Activated naive CD4-positive, alpha-beta T cell treated with anti-CD3 and anti-CD28 coated beads, Interleukin-2, amount 50 U/mL, for 72 hours (primary cell): Measurements from ENCODE around the gene ARL1. TPM values are rescaled to one million over a fixed set of nuclear protein-coding genes. Genes with fewer than 3 reads are reported as not detected.
A peak's percentile ranks its signal among the peaks of the same experiment; 100 is the strongest.
"Not testable (repeated sequence)": the region's sequence is repeated elsewhere in the genome, so short reads cannot be mapped to it uniquely, and the experiment has no call there.

Experiments
- ATAC-seq, 2 donors: fragments of 150-1000 bp; cut with Tn5 transposase; 2 replicates each; pipeline ENCODE4 v1.10.0; 2021; ENCODE audit warnings: mild to moderate bottlenecking in 2 of 2, moderate library complexity in 2 of 2
- DNase-seq, 2 donors: peaks; one replicate each; pipeline ENCODE4 v3.0.0; 2021 to 2022; ENCODE audit warnings: low spot score in 2 of 2
- H3K27ac Mint-ChIP-seq, 2 donors: one replicate each; pipeline ENCODE4 v1.8.0; 2022; ENCODE audit warnings: mild to moderate bottlenecking in 2 of 2, mixed read lengths in 2 of 2
- H3K36me3 Mint-ChIP-seq, 2 donors: one replicate each; pipeline ENCODE4 v1.8.0; 2022; ENCODE audit warnings: mixed read lengths in 2 of 2
- H3K9me3 Mint-ChIP-seq, 2 donors: one replicate each; pipeline ENCODE4 v1.8.0; 2022; ENCODE audit warnings: mixed read lengths in 2 of 2
- total RNA-seq, 2 donors: library from RNA; stranded (reverse); gene quantifications; one replicate each; pipeline ENCODE4 v1.2.3, GENCODE V29; 2022

The ARL1 gene
- total RNA-seq = 10 to 100 TPM; 23.5 to 55.2 TPM

DNA sequence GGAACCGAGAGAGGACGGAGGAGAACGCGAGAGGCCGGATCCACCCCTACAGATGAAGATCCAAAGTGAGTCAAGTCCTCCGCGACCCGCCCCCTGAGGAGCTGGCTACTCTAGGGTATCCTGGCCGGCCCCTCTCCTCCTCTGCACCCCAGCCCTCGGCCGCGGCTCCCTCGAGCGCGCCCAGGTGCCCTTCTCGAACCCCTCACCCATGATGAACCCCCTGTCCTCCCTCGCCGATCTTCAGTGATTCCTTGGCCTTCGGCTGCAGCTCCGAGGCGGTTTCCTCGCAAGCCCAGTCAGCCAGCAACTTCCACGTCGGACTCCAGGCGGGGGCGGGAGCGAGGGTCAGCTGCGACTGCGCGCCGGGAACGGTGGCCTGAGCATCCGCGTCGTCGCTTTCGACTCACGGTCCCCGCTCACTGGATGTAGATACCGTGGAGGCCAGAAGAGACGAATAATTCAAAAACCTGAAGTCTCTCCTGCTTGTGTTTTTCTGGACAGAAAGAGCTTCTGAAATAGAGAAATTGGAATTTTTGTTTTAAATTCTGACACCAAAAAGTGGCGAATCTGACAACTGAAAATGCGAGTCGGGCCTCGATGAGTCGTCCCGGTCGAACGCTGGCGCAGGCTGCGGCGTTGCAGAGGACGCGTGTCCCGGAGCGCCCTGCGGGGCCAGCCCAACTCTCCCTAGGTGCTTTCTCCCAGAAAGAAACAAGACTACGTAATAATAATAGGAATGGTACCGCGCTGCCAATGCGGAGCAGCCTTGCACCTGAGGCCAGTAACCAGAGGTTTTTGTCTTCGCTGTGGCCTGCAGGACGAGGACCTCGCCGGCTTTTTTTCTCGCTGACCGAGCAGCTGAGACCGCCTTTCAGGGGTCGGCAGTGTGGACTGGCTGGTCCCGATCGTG is at the start of gene ARL1:
TSS of gene ARL1 (minus strand) at position 337 of the 910 bp plus-strand sequence. CDS start at position 210, 127 bp downstream.
- peaks cover 0 to 8% of the 10 kb centered on the region in 2 donors for H3K36me3 Mint-ChIP-seq
- ATAC-seq = peak; percentile 82 to 86
- peak within 1 kb of the TSS; percentile 96 to 99 for H3K27ac Mint-ChIP-seq
- peak; percentile 82 for DNase-seq
- no peaks in the 10 kb centered on the region for H3K9me3 Mint-ChIP-seq

GRCh38 chr12:101455685-101456084 is 48.1 kb upstream of the ARL1 start:
- ATAC-seq (peak in 1 of 2 donors; percentile 75), DNase-seq (no peak)
- Mint-ChIP-seq H3K9me3 (peaks cover 9 to 11% of the 10 kb centered on the region in 2 donors), H3K36me3 (peaks cover 11 to 12% of the 10 kb centered on the region in 2 donors), H3K27ac (no peak overlapping the region)

- ATAC-seq (no peak), DNase-seq (no peak)
- no peaks in the 10 kb centered on the region for H3K9me3 Mint-ChIP-seq
- H3K36me3 Mint-ChIP-seq = no peaks in the 10 kb centered on the region
- no peak overlapping the region for H3K27ac Mint-ChIP-seq
Measured at GRCh38 chr12:101441461-101442224, 34.1 kb upstream of the ARL1 start.

GRCh38 chr12:101439236-101439635 is 31.7 kb upstream of the ARL1 start:
- DNase-seq (no peak), ATAC-seq (no peak)
- no peaks in the 10 kb centered on the region for H3K9me3 Mint-ChIP-seq
- H3K27ac Mint-ChIP-seq = no peak overlapping the region
- H3K36me3 Mint-ChIP-seq = no peaks in the 10 kb centered on the region

- ATAC-seq = no peak
- no peaks in the 10 kb centered on the region for H3K9me3 Mint-ChIP-seq
Measured at GRCh38 chr12:101436136-101436535, 28.6 kb upstream of the ARL1 start.

GRCh38 chr12:101430456-101430855 is 22.9 kb upstream of the ARL1 start:
- no peak for DNase-seq
- Mint-ChIP-seq H3K27ac (no peak overlapping the region), H3K36me3 (no peaks in the 10 kb centered on the region), H3K9me3 (no peaks in the 10 kb centered on the region)
- no peak for ATAC-seq

More at GRCh38 chr12:101436136-101436535, 28.6 kb upstream of the ARL1 start:
- no peak for DNase-seq
- Mint-ChIP-seq H3K27ac (no peak overlapping the region), H3K36me3 (no peaks in the 10 kb centered on the region)

GRCh38 chr12:101424620-101425019 is 17.0 kb upstream of the ARL1 start:
- Mint-ChIP-seq H3K36me3 (no peaks in the 10 kb centered on the region), H3K27ac (no peak overlapping the region), H3K9me3 (no peaks in the 10 kb centered on the region)
- ATAC-seq = no peak
- DNase-seq = no peak

GRCh38 chr12:101422066-101422465 is 14.5 kb upstream of the ARL1 start:
- not testable (repeated sequence) for H3K9me3 Mint-ChIP-seq, H3K36me3 Mint-ChIP-seq, DNase-seq, H3K27ac Mint-ChIP-seq, ATAC-seq

DNA sequence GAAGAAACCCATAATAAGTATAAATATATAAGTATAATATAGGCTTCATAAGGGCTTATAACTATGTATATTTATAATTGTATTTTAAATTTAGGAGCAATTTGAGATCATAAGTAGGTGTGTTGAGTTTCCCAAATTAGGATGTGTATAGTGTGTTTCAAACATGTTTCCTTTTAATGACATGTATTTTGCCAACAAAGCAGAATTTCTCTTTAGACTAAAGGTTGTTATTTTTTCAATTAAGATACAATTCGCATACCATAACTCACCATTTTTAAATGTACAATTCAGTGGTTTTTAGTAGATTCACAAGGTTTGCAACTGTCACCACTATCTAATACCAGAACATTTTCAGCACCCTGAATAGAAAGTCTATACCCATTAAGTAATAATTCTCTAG is 7.7 kb upstream of the ARL1 start:
- DNase-seq = no peak
- Mint-ChIP-seq H3K27ac (no peak overlapping the region), H3K9me3 (no peaks in the 10 kb centered on the region), H3K36me3 (no peaks in the 10 kb centered on the region)
- no peak for ATAC-seq

DNA sequence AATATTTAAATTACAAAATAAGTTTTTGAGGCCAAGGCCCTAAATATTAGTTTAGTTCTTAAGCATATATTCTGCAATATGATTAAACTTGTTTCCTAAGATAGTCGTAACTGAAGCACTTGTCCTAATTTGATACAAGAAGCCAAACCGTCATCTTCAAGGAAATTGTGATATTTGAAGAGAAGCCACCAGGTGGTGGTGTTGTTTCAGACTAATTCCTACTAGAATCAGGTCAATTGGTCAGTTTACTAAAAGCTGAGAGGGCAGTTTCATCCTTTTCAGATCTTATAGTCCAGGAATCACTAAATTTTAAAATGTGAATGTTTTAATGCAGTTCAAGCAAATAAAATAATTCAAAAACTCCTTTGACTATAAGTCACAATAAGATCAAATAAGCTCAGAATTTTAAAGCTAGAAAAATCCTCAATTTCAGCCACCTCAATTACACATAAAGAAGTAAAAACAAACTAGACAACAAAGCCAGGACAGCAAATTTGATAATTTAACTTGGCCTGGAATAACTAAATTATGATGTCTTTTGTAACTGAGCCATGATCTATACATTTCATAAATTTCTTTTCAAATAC is 7.1 kb upstream of the ARL1 start:
- Mint-ChIP-seq H3K9me3 (no peaks in the 10 kb centered on the region), H3K27ac (no peak overlapping the region), H3K36me3 (no peaks in the 10 kb centered on the region)
- ATAC-seq = no peak
- peak in 1 of 2 donors; percentile 23 for DNase-seq

- H3K27ac Mint-ChIP-seq, H3K9me3 Mint-ChIP-seq, ATAC-seq, H3K36me3 Mint-ChIP-seq, DNase-seq: not testable (repeated sequence)
Measured at GRCh38 chr12:101410169-101410568, 2.6 kb upstream of the ARL1 start.

DNA sequence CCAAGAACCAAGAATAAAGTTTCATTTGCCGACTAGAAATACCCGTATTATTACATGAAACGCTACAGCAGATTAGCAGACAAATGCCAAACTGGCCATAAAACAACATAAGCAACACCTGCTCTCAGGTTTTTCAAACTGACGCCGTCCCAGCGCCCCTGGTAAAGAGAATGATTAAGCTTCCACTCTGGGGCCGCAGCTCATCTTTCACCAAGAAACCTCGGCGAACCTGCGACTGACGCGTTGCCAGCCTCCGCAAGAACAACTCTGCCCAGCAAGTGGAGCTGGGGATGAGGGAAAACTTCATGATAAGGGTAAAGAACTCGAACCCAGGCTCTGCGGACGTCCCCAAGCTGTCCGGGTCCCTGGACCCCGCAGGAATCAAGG is 530 bp downstream of the ARL1 start:
- no peaks in the 10 kb centered on the region for H3K9me3 Mint-ChIP-seq
- H3K36me3 Mint-ChIP-seq = peaks cover 0 to 8% of the 10 kb centered on the region in 2 donors
- peak; percentile 33 to 50 for ATAC-seq
- peak in 1 of 2 donors; percentile 61 for DNase-seq
- H3K27ac Mint-ChIP-seq = peak overlapping the region; percentile 96 to 99

DNA sequence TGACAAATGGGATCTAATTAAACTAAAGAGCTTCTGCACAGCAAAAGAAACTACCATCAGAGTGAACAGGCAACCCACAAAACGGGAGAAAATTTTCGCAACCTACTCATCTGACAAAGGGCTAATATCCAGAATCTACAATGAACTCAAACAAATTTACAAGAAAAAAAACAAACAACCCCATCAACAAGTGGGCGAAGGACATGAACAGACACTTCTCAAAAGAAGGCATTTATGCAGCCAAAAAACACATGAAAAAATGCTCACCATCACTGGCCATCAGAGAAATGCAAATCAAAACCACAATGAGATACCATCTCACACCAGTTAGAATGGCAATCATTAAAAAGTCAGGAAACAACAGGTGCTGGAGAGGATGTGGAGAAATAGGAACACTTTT is 16.4 kb downstream of the ARL1 start:
- H3K27ac Mint-ChIP-seq, ATAC-seq, DNase-seq, H3K9me3 Mint-ChIP-seq: not testable (repeated sequence)
- H3K36me3 Mint-ChIP-seq = peaks cover 23 to 38% of the 10 kb centered on the region in 2 donors

DNA sequence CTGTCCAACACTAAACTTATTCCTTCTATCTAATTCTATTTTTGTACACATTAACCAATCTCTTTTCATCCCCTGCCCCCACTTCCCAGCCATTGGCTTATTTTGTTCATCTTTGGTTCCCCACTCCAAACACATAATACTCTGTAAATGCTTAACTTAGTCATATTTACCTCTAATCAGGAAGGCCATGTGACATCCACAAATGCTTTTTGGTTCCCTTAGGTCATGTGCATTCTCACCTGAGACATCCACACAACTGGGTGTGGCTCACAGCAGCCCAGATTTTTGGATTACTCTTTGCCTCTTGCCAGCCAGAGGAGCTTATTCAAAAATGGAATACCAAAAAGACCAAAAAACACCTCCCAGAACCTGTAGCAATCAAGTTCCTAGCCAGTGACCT is 28.4 kb downstream of the ARL1 start:
- H3K27ac Mint-ChIP-seq = no peak overlapping the region
- H3K36me3 Mint-ChIP-seq = peaks cover 27 to 28% of the 10 kb centered on the region in 2 donors
- no peaks in the 10 kb centered on the region for H3K9me3 Mint-ChIP-seq

GRCh38 chr12:101375573-101375972 is 32.0 kb downstream of the ARL1 start:
- Mint-ChIP-seq H3K36me3 (peaks cover 33 to 34% of the 10 kb centered on the region in 2 donors), H3K27ac (peak overlapping the region in 1 of 2 donors; percentile 81), H3K9me3 (no peaks in the 10 kb centered on the region)
- ATAC-seq (peak in 1 of 2 donors; percentile 71), DNase-seq (no peak)

More for the DNA sequence above, 28.4 kb downstream of the ARL1 start:
- ATAC-seq (no peak), DNase-seq (no peak)

- H3K36me3 Mint-ChIP-seq = peaks cover 20 to 25% of the 10 kb centered on the region in 2 donors
- ATAC-seq (no peak), DNase-seq (no peak)
- no peak overlapping the region for H3K27ac Mint-ChIP-seq
- no peaks in the 10 kb centered on the region for H3K9me3 Mint-ChIP-seq
Measured at GRCh38 chr12:101372431-101372830, 35.1 kb downstream of the ARL1 start.

DNA sequence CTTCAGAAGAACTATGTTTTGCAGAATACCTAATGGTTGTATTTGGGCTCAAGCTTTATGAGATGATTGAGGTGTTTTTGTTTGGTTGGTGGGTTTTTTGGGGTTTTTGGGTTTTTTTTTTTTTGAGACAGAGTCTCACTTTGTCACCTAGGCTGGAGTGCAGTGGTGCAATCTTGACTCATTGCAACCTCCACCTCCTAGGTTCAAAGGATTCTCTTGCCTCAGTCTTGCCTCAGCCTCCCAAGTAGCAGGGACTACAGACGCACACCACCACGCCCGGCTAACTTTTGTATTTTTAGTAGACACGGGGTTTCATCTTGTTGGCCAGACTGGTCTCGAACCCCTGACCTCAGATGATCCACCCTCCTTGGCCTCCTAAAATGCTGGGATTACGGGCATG is 39.6 kb downstream of the ARL1 start:
- Mint-ChIP-seq H3K9me3 (no peaks in the 10 kb centered on the region), H3K27ac (no peak overlapping the region), H3K36me3 (peaks cover 24 to 31% of the 10 kb centered on the region in 2 donors)
- DNase-seq (no peak), ATAC-seq (peak in 1 of 2 donors; percentile 56)
